GM19395 (cell line): ENCODE data around the gene GABRB2.
A peak's percentile ranks its signal among the peaks of the same experiment; 100 is the strongest.

Experiments used
- ATAC-seq: cut with Tn5 transposase; IDR thresholded peaks from one replicate; pipeline ENCODE4 v1.9.1; 2021; ENCODE audit warnings: mild to moderate bottlenecking, moderate library complexity; ENCODE audit not compliant: unreplicated experiment

The GABRB2 gene

DNA sequence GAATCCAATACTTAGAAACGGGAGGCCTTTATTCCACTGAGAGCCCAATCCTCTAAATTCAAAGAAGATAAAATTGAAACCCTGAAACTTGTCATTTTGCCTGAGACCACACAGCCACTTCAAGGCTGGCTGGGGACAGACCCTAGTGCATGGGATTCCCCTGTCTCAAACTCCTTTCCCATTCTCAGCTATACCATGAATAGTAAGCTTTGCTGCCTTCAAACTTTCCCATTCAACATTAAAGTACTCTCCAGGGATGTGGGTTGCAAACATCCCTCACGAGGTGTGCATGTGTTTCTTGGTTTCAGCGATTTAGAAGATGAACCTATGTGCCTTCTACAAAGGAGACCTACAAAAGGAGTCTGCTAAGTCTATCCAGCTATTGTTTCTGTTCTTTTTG is 64.6 kb downstream of the GABRB2 start:
- peak; percentile 65 for ATAC-seq

DNA sequence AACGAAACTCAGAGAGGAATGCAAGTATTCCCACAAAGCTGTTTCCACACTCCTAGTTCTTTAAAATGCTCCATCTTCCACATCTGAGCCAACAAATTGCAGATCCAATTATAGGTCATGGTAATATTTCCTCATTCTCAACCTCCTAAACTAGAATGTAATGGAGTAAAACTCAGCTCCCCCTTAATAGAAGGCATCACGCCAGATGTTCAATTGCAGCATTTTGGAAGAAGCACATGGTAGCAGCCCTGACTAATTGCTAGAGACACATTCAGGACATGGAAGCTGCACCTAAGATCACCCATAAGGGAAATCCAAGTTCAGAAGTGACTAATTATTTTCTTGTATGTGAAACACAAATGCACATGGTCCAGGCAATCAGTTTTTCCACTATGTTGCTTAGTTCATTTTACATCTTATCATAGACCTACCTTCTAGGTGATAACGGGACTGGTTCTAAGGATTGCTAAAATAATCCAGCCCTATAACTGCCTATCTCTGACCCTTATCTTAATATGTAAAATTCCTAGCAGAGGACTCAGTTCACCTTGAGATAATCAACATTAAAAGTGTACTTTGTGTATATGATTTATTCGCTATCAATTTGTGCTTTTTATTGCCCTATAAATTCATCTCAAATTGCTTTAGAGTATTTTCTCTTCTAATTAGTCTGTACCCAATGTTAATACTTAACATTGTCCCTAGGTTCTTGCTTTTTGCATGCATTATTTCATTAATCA is 75.1 kb downstream of the GABRB2 start:
- no peak for ATAC-seq

DNA sequence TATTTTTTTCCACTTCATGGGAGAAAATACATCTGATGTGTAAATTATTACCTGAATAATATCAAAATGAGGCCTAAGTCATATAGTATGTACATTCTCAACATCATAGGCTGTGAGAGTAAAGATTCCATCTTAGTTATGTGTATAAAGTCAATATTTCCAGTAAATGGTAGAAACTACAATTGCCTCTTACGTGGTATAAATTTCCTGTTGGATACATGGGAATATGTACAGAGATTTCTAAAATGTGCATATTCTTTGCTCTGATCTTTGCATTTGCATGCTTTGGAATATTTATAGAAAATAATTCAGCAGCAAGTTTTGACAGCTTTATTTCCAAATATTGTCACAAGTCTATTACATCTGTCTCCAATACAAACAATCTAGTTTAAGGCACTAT is 78.8 kb downstream of the GABRB2 start:
- no peak for ATAC-seq

DNA sequence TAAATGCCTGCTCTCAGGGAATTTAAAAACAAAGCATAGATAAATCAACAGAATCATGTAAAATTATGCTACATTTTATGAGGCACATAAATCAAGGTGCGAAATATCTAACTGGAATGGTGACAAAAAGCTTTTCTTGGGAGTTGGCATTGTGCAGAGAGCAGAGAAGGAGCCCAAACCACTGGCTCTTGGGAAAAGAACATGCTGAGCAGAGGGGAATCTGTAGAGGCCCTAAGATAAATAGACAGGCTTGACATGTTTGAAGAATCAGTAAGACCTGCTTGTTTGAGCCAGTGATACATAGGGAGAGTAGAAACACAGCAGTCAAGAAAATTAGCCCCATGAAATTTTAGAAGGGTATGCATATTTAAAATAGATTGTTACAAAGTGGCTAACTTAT is 85.8 kb downstream of the GABRB2 start:
- no peak for ATAC-seq

DNA sequence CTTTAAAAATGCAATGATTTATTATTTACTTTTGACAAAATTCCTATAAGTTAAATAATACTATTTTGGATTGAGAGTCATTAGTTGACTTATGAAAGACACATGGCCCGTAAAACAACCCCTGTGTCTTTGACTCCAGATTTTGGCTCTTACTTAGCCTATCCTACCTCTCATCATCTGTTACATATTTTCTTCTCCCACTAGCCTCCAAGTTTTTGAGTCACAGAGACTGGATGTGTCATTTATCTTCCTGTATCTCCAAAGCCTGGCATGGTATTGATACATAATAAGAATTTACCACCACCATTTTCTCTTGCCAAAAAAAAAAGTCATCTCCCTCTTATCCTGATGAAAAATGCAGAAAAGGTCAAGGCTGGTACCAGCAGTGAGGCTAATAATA is 99.9 kb downstream of the GABRB2 start:
- ATAC-seq, result no peak

DNA sequence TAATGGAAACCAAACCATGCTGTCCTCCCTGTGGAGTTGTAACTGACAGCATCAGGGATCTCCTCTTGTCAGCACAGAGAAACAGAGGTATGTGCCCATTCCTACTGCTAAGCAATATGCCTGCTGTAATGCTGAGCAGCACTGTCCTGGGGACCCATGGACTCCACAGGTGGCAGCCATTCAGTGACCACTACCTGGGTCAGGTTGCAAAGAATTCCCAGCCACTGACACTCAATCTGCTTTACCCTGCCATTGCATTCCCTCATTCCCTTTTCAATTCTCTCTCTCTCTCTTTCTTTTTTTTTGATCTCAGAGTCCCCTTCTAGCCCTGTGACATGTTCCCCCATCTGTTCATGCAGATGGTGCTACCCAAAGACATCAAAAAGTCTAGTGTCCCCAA is 104.1 kb downstream of the GABRB2 start:
- ATAC-seq, result no peak

DNA sequence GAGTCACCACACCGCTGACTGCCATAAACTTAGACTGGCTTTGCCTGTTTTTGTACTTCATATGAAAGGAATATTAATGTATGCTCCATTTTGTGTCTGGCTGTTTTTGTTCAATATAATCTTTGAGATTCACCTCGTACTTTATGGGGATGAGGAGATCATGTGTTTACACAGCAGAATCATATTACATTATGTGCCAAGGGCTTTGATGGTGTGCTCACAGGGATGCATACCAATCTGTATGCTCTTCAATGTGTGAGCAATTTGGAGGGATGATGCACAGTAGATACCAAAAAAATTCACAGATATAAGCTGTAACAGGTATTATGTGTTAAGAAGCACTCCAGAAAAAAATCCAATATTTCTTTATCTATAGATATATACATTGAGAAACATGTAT is 113.7 kb downstream of the GABRB2 start:
- no peak for ATAC-seq

DNA sequence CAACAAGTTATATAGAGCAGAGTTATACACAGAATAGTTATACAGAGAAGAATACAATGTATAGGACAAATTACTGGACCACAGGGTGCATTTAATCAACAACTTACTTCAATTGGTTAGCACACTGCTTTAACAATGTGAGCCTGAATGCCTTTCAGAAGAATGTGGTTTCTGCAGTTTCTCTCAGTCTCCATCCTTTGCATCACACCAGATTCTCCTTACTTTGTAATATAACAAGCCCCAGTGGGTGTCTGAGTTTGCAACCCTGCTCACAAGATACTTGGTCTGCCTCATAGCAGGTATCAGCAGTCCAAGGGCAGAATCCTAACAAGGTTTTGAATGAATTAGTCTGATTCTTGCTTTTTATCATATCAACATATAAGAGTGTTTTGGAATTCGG is 114.6 kb downstream of the GABRB2 start:
- ATAC-seq, result no peak

DNA sequence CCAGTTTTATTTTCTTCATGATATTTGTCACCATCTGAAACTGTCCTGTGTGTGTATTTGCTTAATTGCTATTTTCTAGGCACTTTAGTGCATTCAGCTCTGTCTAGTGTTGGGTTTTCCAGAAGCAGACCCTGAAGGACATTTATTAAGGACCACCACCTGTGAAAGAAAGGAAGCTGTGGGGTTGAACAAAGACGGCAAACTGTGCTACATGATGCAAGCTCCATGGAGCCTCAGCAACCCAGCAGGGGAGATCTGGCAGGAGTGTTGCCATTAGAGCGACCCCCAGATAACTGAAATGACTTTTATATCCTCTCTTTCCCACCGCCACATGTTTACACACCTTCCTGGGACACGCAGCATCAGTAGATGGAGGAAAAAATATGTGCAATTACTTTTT is 125.5 kb downstream of the GABRB2 start:
- no peak for ATAC-seq

DNA sequence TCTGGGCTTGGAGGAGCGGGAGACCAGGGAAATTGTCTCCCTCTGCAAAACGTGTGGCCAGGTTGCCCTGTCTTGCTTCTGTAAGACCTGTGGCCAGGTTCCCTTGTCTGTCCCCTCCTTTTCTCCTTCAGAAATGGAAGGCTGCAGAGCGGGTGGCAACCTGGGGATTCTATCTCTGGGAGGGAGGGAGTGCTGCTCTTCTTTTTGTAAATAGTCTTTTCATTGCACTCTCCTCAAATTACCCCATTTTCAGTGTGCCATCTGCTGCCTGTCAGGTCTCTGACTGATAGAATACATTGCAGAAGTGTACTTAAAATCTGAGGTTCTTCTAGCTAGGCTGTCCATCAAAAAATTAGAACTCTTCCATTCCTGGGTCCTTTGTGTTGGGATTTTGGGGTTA is 126.0 kb downstream of the GABRB2 start:
- no peak for ATAC-seq

DNA sequence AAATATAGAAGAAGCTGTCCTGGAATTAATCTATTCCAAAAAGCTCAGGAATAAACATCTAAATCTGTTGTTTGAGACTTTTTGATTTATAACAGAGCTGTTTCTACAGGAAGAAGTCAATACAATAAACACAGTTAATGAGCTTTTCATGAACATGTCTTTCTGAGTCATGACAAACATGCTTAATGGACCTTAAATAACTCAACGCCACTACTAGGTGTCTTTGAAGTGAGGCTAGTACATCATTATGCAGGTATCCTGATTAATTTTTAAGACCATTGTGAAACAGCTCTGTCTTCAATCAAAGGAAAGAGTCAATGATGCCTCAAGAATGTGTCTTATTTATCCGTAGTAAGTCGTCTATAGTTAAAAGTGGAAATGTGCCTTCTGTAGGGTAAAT is 131.6 kb downstream of the GABRB2 start:
- no peak for ATAC-seq

DNA sequence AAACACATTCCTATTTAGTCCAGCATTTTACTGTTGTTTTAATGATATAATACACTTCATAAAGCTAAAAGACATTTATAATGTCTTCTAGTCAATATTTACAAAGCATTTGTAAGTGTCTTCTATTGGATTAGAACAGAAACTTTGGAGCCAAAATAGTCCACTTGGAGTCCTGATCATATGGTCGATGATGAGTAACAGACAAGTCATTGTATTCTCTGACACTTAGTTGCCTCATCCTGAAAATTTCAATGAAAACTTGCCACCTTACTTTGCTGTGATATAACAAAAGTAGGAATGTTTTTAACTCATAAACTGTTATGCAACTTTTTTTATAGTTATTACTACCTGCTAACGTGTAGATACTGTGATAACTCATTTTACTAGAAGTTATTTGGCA is 132.5 kb downstream of the GABRB2 start:
- no peak for ATAC-seq

DNA sequence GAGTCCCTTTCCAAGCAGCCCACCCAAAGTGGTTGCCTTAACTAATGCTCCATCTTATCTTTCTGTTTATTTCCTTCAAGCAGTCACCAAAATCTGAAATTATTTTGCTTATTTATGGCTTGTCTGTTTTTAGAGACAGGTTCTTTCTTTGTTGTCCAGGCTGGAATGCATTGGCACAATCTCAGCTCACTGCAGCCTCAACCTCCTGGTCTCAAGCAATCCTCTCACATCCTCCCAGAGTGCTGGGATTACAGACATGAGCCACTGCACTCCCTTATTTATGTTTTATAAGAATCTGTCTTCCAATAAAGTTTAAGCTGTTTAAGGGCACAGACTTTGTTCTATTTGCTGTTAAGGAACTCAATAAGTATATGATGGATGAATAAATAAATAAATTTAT is 133.7 kb downstream of the GABRB2 start:
- ATAC-seq, result no peak

DNA sequence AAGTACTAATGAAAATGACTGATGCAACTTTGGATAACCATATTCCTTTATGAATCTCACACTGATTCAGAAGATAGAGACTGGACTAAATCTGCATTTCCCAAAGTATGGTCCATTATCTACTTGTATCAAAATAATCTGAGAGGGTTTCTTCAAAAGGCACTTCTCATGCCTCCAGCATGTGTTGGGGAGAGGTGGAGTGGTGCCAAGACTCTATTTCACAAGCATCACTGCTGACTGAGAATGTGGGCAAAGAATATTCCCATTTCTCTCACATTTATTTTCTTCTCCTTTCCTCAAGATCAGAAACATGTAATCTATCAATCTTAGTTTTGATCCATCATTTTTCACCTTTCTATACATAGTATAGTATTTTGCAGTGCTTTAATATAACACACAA is 135.4 kb downstream of the GABRB2 start:
- no peak for ATAC-seq

DNA sequence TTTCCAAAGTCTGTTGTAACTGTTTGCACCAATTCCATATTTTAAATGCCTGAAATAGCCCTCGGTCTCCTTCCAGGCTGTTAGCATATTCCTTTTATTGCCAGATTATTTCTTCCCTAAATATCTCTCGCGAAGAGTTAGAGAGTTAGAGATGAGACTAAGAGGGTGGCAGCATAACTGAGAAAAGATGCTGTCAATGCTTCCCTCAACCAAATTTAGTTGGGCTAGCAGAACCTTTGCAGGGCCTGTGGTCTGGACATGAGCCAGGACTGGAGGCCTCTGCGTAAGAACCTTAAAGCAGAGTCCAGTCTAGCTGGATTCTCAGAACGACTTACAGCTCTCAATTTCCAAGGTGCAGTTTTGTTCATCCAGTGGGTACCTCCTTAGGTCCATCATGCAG is 135.9 kb downstream of the GABRB2 start:
- ATAC-seq, result no peak

DNA sequence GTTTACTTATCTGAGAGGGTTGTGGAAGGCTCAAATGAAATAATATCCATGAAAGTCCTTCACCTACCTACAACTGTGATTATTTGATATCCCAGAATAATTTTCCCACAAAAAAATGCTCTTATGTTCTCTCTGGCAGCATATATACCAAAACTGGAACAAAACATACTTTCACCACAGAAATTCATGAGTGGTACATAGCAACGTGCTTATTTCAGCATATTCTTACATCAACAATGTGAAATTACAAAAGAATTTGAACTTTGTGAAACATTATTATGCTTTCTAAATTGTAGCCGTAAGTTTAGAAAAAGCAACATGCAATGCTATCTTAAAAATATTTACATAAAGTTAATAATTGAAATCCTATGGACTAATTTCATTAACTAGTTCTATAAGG is 137.1 kb downstream of the GABRB2 start:
- no peak for ATAC-seq

DNA sequence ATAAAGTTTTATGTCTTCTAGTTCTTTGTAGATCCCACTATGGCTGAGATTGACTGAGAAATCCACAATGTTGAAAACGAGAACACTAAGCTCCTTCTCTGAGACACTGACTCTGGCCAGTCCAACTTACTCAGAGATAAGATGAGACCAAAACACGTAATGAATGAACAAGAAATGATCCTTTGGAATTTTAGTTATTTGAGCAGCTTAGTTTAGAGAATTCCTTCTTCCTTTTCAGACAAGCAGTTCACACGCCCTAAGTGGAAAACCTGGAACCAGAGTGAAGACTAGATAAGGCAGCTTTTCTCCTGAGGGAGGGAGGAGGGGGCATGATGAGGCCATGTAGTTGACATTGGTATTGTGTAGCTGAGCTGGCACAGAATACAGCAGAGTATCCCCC is 139.6 kb downstream of the GABRB2 start:
- ATAC-seq, result no peak

DNA sequence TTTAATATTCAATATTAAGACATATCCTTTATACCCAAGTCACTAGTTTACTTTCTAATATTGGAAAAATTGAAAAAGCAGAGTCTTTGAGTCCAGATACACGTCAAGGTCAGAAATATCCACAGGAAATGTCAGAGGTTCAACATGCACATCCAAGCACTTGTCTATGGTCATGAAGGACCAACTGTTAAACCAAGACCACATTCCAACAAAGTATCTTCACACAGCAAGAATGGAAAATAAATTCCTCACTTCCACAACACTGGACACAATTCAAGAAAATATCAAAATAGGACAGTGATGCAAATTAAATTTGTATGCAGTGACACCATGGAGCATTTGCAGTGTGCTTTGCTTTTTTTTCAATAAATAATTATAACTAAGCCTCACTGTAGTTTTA is 142.5 kb downstream of the GABRB2 start:
- ATAC-seq, result no peak

DNA sequence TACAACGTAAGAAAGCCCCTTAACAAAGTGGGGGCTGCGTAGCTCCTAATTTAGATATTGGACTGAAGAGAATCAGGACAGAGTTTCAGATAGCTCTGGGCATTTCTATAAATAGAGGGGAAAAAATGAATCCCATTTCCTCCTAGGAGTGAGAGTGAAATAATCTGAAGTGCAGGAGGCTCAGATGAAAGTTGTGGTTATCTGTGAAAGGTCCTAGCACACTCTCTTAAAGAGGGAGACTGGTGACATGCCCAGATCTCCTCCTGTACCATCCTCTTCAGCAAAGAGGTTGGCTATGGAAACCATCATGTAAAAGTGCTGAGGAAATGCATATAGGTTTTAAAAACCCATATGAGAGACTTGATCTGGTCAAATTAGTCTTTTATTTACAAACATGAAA is 143.4 kb downstream of the GABRB2 start:
- no peak for ATAC-seq

DNA sequence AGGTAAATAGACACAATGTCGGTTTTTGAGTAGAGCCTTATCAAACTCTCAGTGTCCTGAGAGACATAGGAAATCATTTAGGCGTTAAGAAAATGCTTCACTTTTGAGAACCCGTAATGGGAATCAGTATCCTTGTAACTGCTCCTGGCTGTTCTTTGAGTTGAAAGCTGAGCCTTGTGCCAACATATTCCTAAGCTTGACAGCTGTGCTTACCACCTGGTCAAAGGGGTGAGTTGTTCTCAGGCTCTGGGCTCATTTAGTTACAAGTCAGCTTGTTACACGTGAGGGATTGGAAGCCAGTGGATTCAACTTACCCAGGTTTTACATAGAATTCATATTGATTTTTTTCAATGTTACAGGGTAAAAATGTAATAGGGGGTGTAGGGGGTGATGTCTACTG is 145.9 kb downstream of the GABRB2 start:
- ATAC-seq, result no peak

DNA sequence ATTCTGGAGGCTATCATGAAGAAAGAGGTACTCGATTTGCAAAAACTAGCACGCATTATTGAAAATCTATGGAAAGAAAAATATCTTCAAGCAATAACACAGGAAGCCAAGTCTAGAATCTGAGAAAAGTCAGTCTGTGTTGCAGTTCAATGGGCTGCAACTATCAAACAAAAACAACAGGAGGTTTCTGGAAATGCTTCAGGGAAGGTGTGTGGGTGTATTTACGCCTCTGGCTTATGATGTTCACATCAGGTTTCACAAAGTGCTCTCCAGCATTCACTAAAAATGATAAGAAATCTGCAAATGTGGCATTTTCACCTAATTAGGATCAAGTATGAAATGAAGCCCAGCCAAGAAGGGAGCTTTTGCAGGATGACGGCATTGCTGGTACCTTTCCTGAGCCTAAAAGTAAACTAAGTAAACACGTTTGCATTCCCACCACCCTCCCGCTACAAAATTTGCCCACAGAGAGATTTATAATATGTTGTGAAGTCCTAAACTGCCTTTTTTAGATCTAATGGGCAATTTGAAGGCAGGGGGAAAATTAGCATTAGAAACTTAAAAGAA is 146.4 kb downstream of the GABRB2 start:
- no peak for ATAC-seq

DNA sequence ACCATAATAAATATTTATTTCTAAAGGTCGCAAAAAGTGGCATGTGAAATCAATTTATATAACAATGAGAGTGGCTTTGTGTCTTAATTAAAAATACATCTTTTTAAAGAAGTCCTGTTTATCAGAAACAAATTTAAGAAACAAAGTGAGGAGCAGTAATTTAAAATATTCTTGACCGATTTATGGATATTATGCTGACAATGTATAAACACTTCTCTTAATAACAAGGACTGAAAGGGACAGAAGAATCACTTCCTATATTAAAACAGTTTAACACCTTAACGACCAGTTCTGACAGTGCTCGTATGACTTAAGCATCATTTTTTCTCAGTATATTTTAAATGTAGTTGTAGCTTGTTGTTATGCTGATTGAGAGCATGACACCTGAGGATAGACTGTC is 149.1 kb downstream of the GABRB2 start:
- no peak for ATAC-seq

DNA sequence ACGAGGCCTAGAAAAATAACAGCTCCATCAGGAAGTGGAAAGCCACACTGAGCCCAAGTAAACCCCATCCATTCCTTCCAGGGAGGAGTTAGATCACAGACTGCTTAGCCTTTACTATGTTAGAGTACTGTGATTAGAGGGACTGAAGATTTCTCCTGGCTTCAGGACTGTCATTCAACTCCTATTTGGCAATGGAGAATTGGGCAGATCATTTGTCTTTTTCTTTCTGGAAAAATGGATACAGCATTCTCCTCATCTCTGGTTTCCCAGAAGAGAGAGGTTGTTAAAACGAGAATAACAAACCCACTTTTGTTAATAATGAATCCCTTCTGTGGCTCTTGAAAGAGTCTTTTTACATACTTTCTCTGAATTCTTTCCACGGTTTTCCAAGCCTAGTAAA is 150.4 kb downstream of the GABRB2 start:
- ATAC-seq, result no peak
